ENCODE measurements around the gene CSF3R. TPM values are rescaled to one million over a fixed set of nuclear protein-coding genes. Genes with fewer than 3 reads are reported as not detected.

The CSF3R gene
- total RNA-seq (ENCODE audit: low replicate concordance) = 2.1 and 10.6 TPM in 2 replicates
- long read RNA-seq, partial matches to known transcripts = 2 of 3 reads
- long read RNA-seq, other reads (novel, unspliced or antisense) = 0 of 3 reads

GRCh38 chr1:36482724-36483388, at the start of gene CSF3R:
Gene CSF3R (minus strand): TSS chr1:36482913. CDS start chr1:36479496, 3,417 bp downstream.
- no peaks in the 10 kb centered on the region for H3K9me3 Mint-ChIP-seq
- H3K4me1 Mint-ChIP-seq (ENCODE audit: unreplicated experiment) = peaks cover 17% of the 10 kb centered on the region
- no peak for DNase-seq (ENCODE audit: extremely low spot score, unreplicated experiment)
- peaks cover 3% of the 10 kb centered on the region for H3K27me3 Mint-ChIP-seq
- H3K4me3 Mint-ChIP-seq = peak within 1 kb of the TSS; percentile 68
- no peaks in the 10 kb centered on the region for H3K36me3 Mint-ChIP-seq
- H3K27ac Mint-ChIP-seq = peak within 1 kb of the TSS; percentile 57
- TF ChIP-seq, protein P1, sequence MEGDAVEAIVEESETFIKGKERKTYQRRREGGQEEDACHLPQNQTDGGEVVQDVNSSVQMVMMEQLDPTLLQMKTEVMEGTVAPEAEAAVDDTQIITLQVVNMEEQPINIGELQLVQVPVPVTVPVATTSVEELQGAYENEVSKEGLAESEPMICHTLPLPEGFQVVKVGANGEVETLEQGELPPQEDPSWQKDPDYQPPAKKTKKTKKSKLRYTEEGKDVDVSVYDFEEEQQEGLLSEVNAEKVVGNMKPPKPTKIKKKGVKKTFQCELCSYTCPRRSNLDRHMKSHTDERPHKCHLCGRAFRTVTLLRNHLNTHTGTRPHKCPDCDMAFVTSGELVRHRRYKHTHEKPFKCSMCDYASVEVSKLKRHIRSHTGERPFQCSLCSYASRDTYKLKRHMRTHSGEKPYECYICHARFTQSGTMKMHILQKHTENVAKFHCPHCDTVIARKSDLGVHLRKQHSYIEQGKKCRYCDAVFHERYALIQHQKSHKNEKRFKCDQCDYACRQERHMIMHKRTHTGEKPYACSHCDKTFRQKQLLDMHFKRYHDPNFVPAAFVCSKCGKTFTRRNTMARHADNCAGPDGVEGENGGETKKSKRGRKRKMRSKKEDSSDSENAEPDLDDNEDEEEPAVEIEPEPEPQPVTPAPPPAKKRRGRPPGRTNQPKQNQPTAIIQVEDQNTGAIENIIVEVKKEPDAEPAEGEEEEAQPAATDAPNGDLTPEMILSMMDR (conservative IDR thresholded peaks at IDR 0.05) = no peak

GRCh38 chr1:36531833-36532232, 49.1 kb upstream of the CSF3R start:
- peaks cover 36% of the 10 kb centered on the region for H3K27me3 Mint-ChIP-seq
- TF ChIP-seq, protein P1 (conservative IDR thresholded peaks at IDR 0.05) = no peak
- no peaks in the 10 kb centered on the region for H3K36me3 Mint-ChIP-seq
- no peak overlapping the region for H3K27ac Mint-ChIP-seq
- H3K4me1 Mint-ChIP-seq (ENCODE audit: unreplicated experiment) = no peaks in the 10 kb centered on the region
- DNase-seq (ENCODE audit: extremely low spot score, unreplicated experiment) = no peak
- H3K9me3 Mint-ChIP-seq = no peaks in the 10 kb centered on the region
- H3K4me3 Mint-ChIP-seq = no peak overlapping the region

GRCh38 chr1:36530791-36531190, 48.1 kb upstream of the CSF3R start:
- Mint-ChIP-seq H3K36me3 (no peaks in the 10 kb centered on the region), H3K4me1 (ENCODE audit: unreplicated experiment) (no peaks in the 10 kb centered on the region), H3K4me3 (no peak overlapping the region), H3K9me3 (no peaks in the 10 kb centered on the region), H3K27ac (no peak overlapping the region), H3K27me3 (peaks cover 27% of the 10 kb centered on the region)
- no peak for DNase-seq (ENCODE audit: extremely low spot score, unreplicated experiment)
- TF ChIP-seq, protein P1 (conservative IDR thresholded peaks at IDR 0.05) = no peak

DNA sequence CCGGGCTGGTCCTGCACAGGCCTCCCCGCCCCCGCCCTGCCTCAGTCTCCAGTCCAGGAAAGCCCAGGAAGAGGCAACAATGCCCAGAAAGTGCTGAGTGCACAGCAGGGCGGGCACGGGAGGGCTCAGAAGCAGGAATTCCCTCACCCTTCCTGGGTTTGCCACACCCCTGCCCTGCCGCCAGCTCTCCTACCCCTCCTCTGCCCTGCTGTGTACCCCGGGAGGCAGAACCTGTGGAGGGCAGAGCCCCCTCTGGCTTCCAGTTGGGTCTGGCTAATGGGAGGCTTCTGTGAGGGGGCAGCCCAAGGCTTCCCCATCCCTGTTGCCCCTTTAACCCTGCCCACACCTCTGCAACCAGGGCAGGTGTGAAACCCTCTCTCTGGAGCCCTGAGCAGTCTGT, 47.5 kb upstream of the CSF3R start:
- Mint-ChIP-seq H3K9me3 (no peaks in the 10 kb centered on the region), H3K27ac (no peak overlapping the region), H3K4me3 (no peak overlapping the region), H3K36me3 (no peaks in the 10 kb centered on the region), H3K27me3 (peaks cover 25% of the 10 kb centered on the region), H3K4me1 (ENCODE audit: unreplicated experiment) (no peaks in the 10 kb centered on the region)
- TF ChIP-seq, protein P1 (conservative IDR thresholded peaks at IDR 0.05) = no peak
- no peak for DNase-seq (ENCODE audit: extremely low spot score, unreplicated experiment)

- H3K27me3 Mint-ChIP-seq = peaks cover 25% of the 10 kb centered on the region
Observed at GRCh38 chr1:36529769-36530260, 47.1 kb upstream of the CSF3R start.

More at GRCh38 chr1:36529769-36530260, 47.1 kb upstream of the CSF3R start:
- Mint-ChIP-seq H3K4me1 (ENCODE audit: unreplicated experiment) (no peaks in the 10 kb centered on the region), H3K36me3 (no peaks in the 10 kb centered on the region), H3K27ac (no peak overlapping the region), H3K9me3 (no peaks in the 10 kb centered on the region), H3K4me3 (no peak overlapping the region)
- TF ChIP-seq, protein P1 (conservative IDR thresholded peaks at IDR 0.05) = no peak
- DNase-seq (ENCODE audit: extremely low spot score, unreplicated experiment) = no peak

Measured in type B pancreatic cell (in vitro differentiated cells).